Pancreas (tissue), 10 donors: ENCODE data around the gene UQCC2. TPM values are rescaled to one million over a fixed set of nuclear protein-coding genes. Genes with fewer than 3 reads are reported as not detected.

Experiments used
- ATAC-seq, 4 donors: fragments of 200-7000 bp; cut with Tn5 transposase; one replicate each; pipeline versions ENCODE4 v1.8.0 to v1.9.1; 2020; ENCODE audit warnings: mild to moderate bottlenecking in 4 of 4, moderate library complexity in 4 of 4
- DNase-seq, 6 donors: peaks; one replicate each; pipeline ENCODE4 v3.0.0-alpha.2; 2020
- FAIRE-seq: peaks from 2 replicates; lab custom pipeline; 2012; peaks lifted over from hg19 to GRCh38; lab: Jason Lieb, UNC
- H3K27ac ChIP-seq, 4 donors: fragments of 200-600 bp; sonication (generic); 1 replicate in 3 of 4; 2 replicates in 1 of 4; pipeline versions ENCODE4 v1.5.0 to v1.8.0; 2020
- H3K27me3 ChIP-seq, 4 donors: fragments of 200-600 bp; one replicate each; pipeline ENCODE4 v1.8.0; 2021
- H3K36me3 ChIP-seq, 3 donors: fragments of 200-600 bp; sonication (generic) in 1 of 3; one replicate each; pipeline versions ENCODE4 v1.5.0 to v1.8.0; 2020 to 2021
- H3K4me1 ChIP-seq, 3 donors: fragments of 200-600 bp; one replicate each; pipeline ENCODE4 v1.8.0; 2021
- H3K4me3 ChIP-seq, 4 donors: fragments of 200-600 bp; sonication (generic) in 2 of 4; one replicate each; pipeline versions ENCODE4 v1.5.0 to v1.8.0; 2020 to 2021
- H3K9me3 ChIP-seq, 4 donors: fragments of 200-600 bp; one replicate each; pipeline ENCODE4 v1.8.0; 2021
- CTCF ChIP-seq, 4 donors: fragments of 200-600 bp; sonication (generic) in 3 of 4; IDR thresholded peaks; one replicate each; pipeline versions ENCODE4 v1.5.0 to v1.8.0; 2021; ENCODE audit warnings: antibody characterized with exemption in 4 of 4
- WGBS, 2 donors: extraction: QIAGEN DNeasy Blood & Tissue Kit; methylation state at CpG; one replicate each; pipeline ENCODE4 v1.1.7; 2013; 5-methylcytosine and 5-hydroxymethylcytosine counted together
- intact Hi-C, 3 donors: fragments of 100-400 bp; cut with DNase I; formaldehyde crosslinking; loops; one replicate each; pipeline versions ENCODE4 v1.11.1 to v1.14.2; 2022
- polyA plus RNA-seq, 2 donors: library from polyadenylated mRNA; stranded (reverse); fragments of 200-250 nt; gene quantifications; one replicate each; pipeline ENCODE4 v1.2.3, GENCODE V29; 2013
- total RNA-seq, 6 donors: library from RNA; stranded (reverse); fragmentation: NEBNext Ultra II Directional in 4 of 6; extraction: Animal tissue kit (Norgen Biotek cat#: 25700) in 4 of 6; gene quantifications; one replicate each; pipeline versions ENCODE4 v1.2.1 to v1.2.4, GENCODE V29; 2021 to 2023
- donor health status: healthy with polysubstance abuse.
- donor health status: DM: no; HTN: no; CAD: no; lungs with moderate emphysema.
- donor health status: DM: no; HTN: no; CAD: no.
- donor health status: control.
- donor health status: control.
- donor health status: Bipolar disorder and iron deficiency.
- donor health status: DM: yes; HTN: yes; CAD: no.
- donor health status: DM: no; HTN: no; CAD: no.
- donor health status: DM: no; HTN: no; CAD: no.
- donor health status: DM: yes; HTN: yes; CAD: no.

UQCC2 gene
- total and polyA plus RNA-seq, 8 donors = 13.9 to 58.9 (median 28.6) TPM

GRCh38 chr6:33731035-33731434, 19.5 kb upstream of the UQCC2 start:
- peak in 1 of 6 donors; percentile 49 for DNase-seq
- Histone ChIP-seq H3K36me3 (no peaks in the 10 kb centered on the region), H3K9me3 (no peaks in the 10 kb centered on the region), H3K27ac (peak overlapping the region; percentile 59 to 87 (median 76)), H3K27me3 (no peaks in the 10 kb centered on the region), H3K4me1 (peaks cover 20 to 38% (median 33%) of the 10 kb centered on the region in 3 donors), H3K4me3 (no peak overlapping the region)
- TF ChIP-seq CTCF (IDR thresholded peaks at IDR 0.05) = no peak
- intact Hi-C loops = no loop called here
- FAIRE-seq = no peak
- no peak for ATAC-seq
- WGBS, 2 donors = 68 to 87% methylated on average over 7 of the region's 7 CpGs

- FAIRE-seq = no peak
- intact Hi-C loops = no loop called here
- DNase-seq = no peak
- H3K4me1 ChIP-seq = peaks cover 20 to 38% (median 33%) of the 10 kb centered on the region in 3 donors
- no peak overlapping the region for H3K4me3 ChIP-seq
- WGBS, 2 donors = 49 to 72% methylated on average over 10 of the region's 10 CpGs
- no peaks in the 10 kb centered on the region for H3K36me3 ChIP-seq
- no peak for ATAC-seq
- peak overlapping the region; percentile 59 to 87 (median 76) for H3K27ac ChIP-seq
- H3K27me3 ChIP-seq = no peaks in the 10 kb centered on the region
- no peaks in the 10 kb centered on the region for H3K9me3 ChIP-seq
- TF ChIP-seq CTCF (IDR thresholded peaks at IDR 0.05) = no peak
Observed at GRCh38 chr6:33730611-33731010, 19.1 kb upstream of the UQCC2 start.

GRCh38 chr6:33729059-33729458, 17.6 kb upstream of the UQCC2 start:
- H3K4me3 ChIP-seq = no peak overlapping the region
- no peaks in the 10 kb centered on the region for H3K9me3 ChIP-seq
- DNase-seq (no peak), ATAC-seq (no peak), FAIRE-seq (no peak)
- H3K27me3 ChIP-seq = no peaks in the 10 kb centered on the region
- H3K27ac ChIP-seq = peak overlapping the region in 1 of 4 donors; percentile 79
- TF ChIP-seq CTCF (IDR thresholded peaks at IDR 0.05) = no peak
- H3K4me1 ChIP-seq = peaks cover 20 to 38% (median 34%) of the 10 kb centered on the region in 3 donors
- H3K36me3 ChIP-seq = no peaks in the 10 kb centered on the region
- 95% methylated on average over 6 of the region's 6 CpGs for WGBS, 2 donors
- intact Hi-C loops = no loop called here

- intact Hi-C loops = no loop called here
Observed at GRCh38 chr6:33728438-33728837, 16.9 kb upstream of the UQCC2 start.

More at GRCh38 chr6:33728438-33728837, 16.9 kb upstream of the UQCC2 start:
- no peaks in the 10 kb centered on the region for H3K27me3 ChIP-seq
- H3K4me3 ChIP-seq = no peak overlapping the region
- peak overlapping the region; percentile 13 to 79 (median 71) for H3K27ac ChIP-seq
- ATAC-seq (peak; percentile 53 to 77 (median 60)), DNase-seq (peak in 4 of 6 donors; percentile 51 to 60 (median 59)), FAIRE-seq (no peak)
- no peak for TF ChIP-seq CTCF (IDR thresholded peaks at IDR 0.05)
- H3K9me3 ChIP-seq = no peaks in the 10 kb centered on the region
- 57 to 60% methylated on average over 11 of the region's 11 CpGs for WGBS, 2 donors
- H3K4me1 ChIP-seq = peaks cover 20 to 41% (median 38%) of the 10 kb centered on the region in 3 donors
- no peaks in the 10 kb centered on the region for H3K36me3 ChIP-seq
